Skin of body (tissue), 2 donors: Measurements from ENCODE around the gene CLIP2. TPM values are rescaled to one million over a fixed set of nuclear protein-coding genes. Genes with fewer than 3 reads are reported as not detected.
A peak's percentile ranks its signal among the peaks of the same experiment; 100 is the strongest.
"Not testable (repeated sequence)": the region's sequence is repeated elsewhere in the genome, so short reads cannot be mapped to it uniquely, and the experiment has no call there.

Source experiments
- DNase-seq: peaks from one replicate; lab custom pipeline; 2025; lab: John Stamatoyannopoulos, UW
- total RNA-seq: library from RNA; depleted of rRNA; stranded (reverse); fragments of >200 nt; gene quantifications from one replicate; pipeline ENCODE4 v1.2.3, GENCODE V29; 2014

CLIP2 gene
- total RNA-seq, 1 donor from 2014 or later, result 19.3 TPM

DNA sequence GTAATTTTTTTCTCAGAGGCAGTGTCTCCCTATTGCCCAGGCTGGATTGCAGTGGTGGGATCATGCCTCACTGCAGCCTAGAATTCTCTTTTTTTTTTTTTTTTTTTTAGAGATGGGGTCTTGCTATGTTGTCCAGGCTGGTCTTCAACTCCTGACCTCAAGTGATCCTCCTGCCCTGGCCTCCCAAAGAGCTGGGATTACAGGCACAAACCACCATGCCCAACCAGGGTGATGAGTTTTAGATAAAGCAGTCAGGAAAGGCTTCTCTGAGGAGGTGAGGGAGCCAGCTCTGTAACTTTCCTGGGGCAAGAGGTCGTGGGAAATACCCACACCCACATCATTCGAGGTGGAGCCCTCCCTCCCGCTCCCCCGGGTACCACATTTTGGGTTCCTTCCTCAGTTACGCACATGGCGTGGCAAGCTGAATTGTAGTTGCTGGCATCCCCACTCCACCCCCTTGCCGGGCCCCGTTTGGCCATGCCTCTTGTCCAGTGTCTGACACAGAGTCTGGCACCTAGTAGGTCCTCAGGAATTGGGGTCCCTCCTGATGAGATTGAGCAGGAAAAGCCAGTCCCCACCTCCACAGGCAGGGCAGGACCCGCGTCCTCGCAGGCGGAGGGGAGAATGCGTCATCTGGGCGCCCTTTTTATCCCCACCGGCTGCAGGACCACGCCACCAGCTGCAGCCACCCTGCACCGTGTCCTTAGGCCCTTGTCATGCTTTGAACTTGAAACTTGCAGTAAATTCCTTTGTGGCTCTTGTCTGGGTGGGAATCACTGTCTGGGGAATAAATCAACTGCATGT lies 43.4 kb downstream of the CLIP2 start:
- no peak for DNase-seq

DNA sequence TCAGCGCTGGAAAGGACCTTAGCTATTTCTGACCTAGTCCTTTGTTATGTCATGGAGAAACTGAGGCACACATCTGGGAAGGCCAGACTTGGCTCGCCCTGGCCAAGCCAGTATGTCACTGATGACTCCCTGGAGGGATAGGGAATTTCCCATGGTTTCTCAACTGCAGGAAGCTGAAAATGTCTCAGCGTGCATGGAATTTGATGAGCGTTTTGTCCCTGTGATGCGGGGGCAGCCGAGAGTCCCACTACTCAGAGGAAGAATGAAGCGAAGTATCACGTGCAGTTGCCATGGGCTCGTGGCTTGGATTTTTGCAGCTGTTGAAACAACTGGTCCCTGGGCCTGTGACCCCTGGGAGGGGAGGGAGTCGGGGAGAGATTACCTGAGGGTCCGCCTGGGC lies 44.8 kb downstream of the CLIP2 start:
- no peak for DNase-seq

DNA sequence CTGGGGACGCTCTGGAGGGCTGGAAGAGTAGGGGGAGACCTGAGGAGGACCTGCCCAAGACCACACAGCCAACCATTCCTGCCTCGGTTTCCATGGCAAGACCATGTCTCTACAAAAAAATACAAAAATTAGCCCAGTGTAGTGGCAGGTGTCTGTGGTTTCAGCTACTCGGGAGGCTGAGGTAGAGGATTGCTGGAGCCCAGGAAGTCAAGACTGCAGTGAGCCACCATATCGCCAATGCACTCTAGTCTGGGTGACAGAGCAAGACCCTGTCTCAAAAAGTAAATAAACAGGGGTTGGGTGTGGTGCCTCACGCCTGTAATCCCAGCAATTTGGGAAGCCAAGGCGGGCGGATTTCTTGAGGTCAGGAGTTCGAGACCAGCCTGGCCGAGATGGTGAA lies 48.7 kb downstream of the CLIP2 start:
- DNase-seq, result no peak

DNA sequence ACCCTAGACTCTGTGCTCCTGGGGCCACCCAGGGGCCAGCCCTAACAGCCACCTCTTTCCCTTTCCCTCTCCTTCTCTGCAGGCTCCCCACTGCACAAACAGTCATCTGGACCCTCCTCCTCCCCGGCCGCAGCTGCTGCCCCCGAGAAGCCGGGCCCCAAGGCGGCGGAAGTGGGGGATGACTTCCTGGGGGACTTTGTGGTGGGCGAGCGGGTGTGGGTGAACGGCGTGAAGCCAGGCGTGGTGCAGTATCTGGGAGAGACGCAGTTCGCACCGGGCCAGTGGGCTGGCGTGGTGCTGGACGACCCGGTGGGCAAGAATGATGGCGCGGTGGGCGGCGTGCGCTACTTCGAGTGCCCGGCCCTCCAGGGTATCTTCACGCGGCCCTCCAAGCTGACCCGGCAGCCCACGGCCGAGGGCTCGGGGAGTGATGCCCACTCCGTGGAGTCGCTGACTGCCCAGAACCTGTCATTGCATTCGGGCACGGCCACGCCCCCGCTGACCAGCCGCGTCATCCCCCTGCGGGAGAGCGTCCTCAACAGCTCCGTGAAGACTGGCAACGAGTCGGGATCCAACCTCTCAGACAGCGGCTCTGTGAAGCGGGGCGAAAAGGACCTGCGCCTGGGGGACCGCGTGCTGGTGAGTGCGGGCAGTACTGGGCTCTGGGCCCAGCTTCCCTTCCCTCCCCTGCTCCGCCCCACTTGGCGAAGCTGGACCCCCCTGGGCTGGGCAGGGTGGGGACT lies 49.3 kb downstream of the CLIP2 start:
- DNase-seq, result no peak

- not testable (repeated sequence) for DNase-seq
Observed at GRCh38 chr7:74339648-74340047, 50.4 kb downstream of the CLIP2 start.

DNA sequence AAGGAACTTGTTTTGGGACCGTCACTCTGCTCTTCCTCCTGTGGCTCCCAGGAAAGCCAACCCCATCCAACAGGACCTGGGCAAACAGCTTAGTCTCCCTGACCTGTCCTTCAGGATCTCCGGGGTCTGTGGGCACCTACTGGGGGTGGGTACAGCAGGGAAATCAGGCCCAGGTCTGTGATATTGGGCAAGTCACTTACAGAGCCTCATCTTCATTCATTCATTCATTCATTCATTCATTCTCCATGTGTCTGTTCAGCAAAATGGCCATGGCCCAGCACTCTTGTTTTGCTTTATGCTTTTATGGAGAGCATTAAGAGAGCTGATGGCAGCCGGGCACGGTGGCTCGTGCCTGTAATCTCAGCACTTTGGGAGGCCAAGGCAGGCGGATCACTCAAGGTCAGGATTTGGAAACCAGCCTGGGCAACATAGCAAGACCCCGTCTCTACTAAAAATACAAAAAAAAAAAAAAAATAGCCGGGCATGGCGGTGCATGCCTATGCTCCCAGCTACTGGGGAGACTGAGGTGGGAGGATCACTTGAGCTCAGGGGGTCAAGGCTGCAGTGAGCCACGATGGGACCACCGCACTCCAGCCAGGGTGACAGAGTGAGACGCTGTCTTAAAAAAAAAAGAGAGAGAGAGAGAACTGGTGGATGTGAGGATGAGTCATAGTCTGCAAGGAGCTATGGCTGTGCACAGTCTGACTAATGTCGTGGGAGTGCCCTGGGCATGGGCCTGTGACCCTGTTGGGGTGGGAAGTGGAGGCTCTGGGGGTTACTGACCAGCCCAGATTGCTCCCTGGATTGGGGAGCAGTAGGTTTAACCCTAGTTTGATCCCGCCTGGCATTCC lies 54.3 kb downstream of the CLIP2 start:
- DNase-seq, result no peak

DNA sequence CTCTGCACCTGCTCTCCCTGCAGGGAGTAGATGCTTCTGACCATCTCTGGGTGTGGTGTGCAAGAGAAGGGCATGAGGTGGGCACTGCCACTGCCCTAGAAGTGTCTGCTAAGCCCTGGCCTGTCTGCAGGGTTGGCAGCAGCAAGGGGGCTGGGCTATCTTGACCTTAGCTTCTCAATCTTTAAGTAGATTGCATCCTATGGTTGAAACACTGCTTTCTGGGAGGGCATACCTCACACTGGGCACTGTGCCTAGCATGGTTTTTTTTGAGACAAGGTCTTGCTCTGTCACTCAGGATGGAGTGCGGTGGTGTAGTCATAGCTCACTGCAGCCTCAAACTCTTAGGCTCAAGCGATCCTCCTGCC lies 54.9 kb downstream of the CLIP2 start:
- DNase-seq, result no peak

DNA sequence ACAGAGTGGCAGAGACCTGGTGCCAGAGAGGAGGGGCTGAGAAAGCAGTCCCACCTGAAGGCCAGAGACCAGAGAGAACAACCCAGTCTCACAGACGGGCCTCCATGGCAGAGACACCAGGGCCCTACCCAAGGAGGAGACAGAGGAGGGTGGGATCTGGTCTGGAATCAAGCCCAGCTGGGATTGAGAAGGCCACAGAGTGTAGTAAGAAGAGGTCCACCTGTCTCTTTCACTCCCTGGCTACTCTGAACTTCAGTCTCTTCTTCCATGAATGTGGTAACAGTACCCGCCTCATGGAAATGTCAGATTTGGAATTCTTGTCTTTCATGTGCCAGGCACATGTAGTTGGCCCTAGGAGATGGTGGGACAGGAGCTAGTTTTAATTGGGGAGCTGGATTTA lies 55.6 kb downstream of the CLIP2 start:
- no peak for DNase-seq

DNA sequence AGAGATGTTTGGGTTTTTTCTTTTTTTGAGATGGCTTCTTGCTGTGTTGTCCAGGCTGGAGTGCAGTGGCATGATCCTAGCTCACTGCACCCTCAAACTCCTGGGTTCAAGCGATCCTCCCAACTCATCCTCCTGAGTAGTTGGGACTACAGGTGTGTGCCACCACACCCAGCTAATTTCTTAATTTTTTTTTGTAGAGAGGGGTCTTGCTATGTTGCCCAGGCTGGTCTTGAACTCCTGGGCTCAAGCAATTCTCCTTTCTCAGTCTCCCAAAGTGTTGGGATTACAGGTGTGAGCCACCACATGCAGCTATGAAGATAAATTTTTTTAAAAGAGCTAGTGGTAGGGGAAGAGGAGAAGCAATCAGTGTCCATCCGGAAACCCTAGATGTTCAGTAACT lies 56.8 kb downstream of the CLIP2 start:
- DNase-seq, result no peak

DNA sequence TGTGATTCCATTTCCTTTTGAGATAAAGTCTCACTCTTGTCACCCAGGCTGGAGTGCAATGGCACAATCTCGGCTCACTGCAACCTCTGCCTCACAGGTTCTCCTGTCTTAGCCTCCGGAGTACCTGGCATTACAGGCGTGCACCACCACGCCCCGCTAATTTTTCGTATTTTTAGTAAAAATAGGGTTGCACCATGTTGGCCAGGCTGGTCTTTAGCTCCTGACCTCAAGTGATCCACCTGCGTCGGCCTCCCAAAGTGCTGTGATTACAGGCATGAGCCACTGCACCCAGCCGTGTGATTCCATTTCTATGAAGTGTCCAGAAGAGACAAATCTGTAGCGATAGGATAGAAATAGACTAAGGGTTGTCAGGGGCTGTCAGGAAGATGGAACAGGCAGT lies 60.4 kb downstream of the CLIP2 start:
- DNase-seq, result no peak

- DNase-seq, result no peak
Observed at GRCh38 chr7:74350751-74351150, 61.5 kb downstream of the CLIP2 start.

GRCh38 chr7:74351836-74352235 lies 62.6 kb downstream of the CLIP2 start:
- DNase-seq, result no peak

DNA sequence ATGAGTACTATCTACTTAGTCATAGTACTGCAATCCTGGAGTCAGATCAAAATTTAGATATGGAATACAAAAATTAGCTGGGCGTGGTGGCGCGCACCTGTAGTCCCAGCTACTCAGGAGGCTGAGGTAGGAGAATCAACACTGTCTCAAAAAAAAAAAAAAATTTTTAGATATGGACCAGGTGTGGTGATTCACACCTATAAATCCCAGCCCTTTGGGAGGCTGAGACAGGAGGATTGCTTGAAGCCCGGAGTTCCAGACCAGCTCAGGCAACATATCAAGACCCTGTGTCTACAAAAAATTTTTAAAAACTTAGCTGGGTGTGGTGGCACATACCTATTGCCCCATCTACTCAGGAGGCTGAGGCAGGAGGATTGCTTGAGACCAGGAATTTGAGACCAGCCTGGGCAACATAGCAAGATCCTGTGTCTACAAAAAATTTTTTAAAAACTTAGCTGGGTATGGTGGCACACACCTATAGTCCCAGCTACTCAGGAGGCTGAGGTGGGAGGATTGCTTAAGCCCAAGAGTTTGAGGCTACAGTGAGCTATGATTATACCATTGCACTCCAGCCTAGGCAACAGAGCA lies 63.4 kb downstream of the CLIP2 start:
- not testable (repeated sequence) for DNase-seq

DNA sequence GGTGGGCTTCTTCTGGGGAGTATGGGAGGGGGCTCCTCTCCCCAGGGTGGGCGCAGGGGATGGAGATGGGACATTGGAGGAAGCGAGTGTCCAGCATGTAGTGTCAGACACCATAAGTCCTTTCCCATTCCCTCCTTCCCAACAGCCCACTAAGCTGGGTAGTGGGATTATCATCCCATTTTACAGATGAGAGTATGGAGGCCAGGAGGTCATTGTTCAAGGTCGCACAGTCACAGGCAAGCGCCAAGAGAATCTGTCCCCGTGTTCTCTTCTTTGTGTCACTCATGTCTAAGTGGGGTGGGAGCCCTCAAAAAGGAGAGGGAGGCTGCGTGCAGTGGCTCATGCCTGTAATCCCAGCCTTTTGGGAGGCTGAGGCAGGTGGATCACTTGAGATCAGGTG lies 64.8 kb downstream of the CLIP2 start:
- no peak for DNase-seq

GRCh38 chr7:74355091-74355490 lies 65.9 kb downstream of the CLIP2 start:
- DNase-seq, result no peak

- no peak for DNase-seq
Observed at GRCh38 chr7:74356589-74357315, 67.5 kb downstream of the CLIP2 start.

DNA sequence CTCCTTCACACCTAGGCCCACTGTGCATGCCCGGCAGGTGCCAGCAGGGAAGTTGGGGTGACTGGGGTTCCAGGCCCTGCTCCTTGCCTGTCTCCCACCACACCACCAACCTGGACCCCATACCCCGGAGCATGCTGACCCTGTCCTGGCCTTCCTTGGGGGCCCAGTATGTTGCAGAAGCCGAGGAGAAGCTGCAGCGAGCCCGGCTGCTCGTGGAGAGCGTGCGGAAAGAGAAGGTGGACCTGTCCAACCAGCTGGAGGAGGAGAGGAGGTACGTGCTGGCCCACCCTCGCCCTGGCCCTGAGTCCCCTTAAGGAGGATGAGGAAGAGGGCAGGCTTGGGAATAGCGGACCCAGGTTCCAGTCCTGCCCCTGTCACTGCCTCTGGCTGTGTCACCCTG lies 70.8 kb downstream of the CLIP2 start:
- DNase-seq, result no peak

GRCh38 chr7:74362266-74362665 lies 73.1 kb downstream of the CLIP2 start:
- no peak for DNase-seq

DNA sequence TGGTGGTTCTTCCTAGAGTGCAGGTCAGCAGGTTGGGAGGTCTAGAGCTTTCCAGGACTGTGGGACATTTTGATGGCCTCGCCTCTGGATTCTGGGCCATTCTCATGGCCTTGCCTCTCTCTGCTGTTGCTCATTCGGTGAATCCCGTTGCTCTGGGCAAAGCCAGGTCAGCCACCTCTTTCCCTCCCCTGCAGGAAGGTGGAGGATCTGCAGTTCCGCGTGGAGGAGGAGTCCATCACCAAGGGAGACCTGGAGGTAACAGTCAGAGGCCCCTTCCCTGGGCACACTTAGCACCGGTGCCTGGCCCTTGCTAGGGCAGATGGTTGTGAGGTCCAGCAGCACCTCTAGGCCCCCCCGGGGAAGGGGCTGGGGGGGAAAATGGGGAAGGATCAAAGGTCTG lies 74.9 kb downstream of the CLIP2 start:
- no peak for DNase-seq

- DNase-seq, result peak; percentile 9
Observed at GRCh38 chr7:74365322-74366022, 76.3 kb downstream of the CLIP2 start.
